Left lung (tissue), 10 donors: ENCODE measurements around the gene COL9A1. TPM values are rescaled to one million over a fixed set of nuclear protein-coding genes. Genes with fewer than 3 reads are reported as not detected.

ENCODE experiments used
- ATAC-seq: fragments of 200-7000 bp; cut with Tn5 transposase; one replicate; pipeline ENCODE4 v1.9.1; 2020; ENCODE audit warnings: moderate library complexity
- DNase-seq, 4 donors: peaks; one replicate each; pipeline ENCODE4 v3.0.0-alpha.2; 2013 to 2020
- H3K27ac ChIP-seq, 2 donors: fragments of 200-600 bp; sonication (generic) in 1 of 2; one replicate each; pipeline versions ENCODE4 v1.5.0 to v1.8.0; 2020 to 2021
- H3K27me3 ChIP-seq, 2 donors: fragments of 200-600 bp; sonication (generic) in 1 of 2; one replicate each; pipeline versions ENCODE4 v1.5.0 to v1.8.0; 2020 to 2021
- H3K36me3 ChIP-seq, 2 donors: fragments of 200-600 bp; sonication (generic) in 1 of 2; one replicate each; pipeline versions ENCODE4 v1.5.0 to v1.8.0; 2020 to 2021
- H3K4me1 ChIP-seq, 2 donors: fragments of 200-600 bp; one replicate each; pipeline ENCODE4 v1.8.0; 2021
- H3K4me3 ChIP-seq, 2 donors: fragments of 200-600 bp; sonication (generic) in 1 of 2; one replicate each; pipeline versions ENCODE4 v1.5.0 to v1.8.0; 2020 to 2021; ENCODE audit warnings: mild to moderate bottlenecking in 1 of 2
- H3K9me3 ChIP-seq, 2 donors: fragments of 200-600 bp; sonication (generic) in 1 of 2; one replicate each; pipeline versions ENCODE4 v1.5.0 to v1.8.0; 2020 to 2021
- intact Hi-C, 2 donors: fragments of 100-400 bp; cut with DNase I; formaldehyde crosslinking; loops; one replicate each; pipeline versions ENCODE4 v1.11.2 to v1.14.2; 2022
- polyA plus RNA-seq, 6 donors: library from polyadenylated mRNA; unstranded; fragments of 120-200 nt; gene quantifications; one replicate each; pipeline ENCODE4 v1.2.1, GENCODE V29; 2013; ENCODE audit not compliant: insufficient read length in 6 of 6
- total RNA-seq, 2 donors: library from RNA; stranded (reverse); fragmentation: NEBNext Ultra II Directional; extraction: Animal tissue kit (Norgen Biotek cat#: 25700); gene quantifications; one replicate each; pipeline ENCODE4 v1.2.1, GENCODE V29; 2021
- TF ChIP-seq, protein P1 (sequence below), 2 donors: fragments of 200-600 bp; sonication (generic) in 1 of 2; IDR thresholded peaks; one replicate each; pipeline versions ENCODE4 v1.5.0 to v1.8.0; 2021; ENCODE audit warnings: antibody characterized with exemption in 2 of 2
- donor health status: DM: no; HTN: yes; CAD: no.
- donor health status: DM: no; HTN: no; CAD: no.

The COL9A1 gene
- total and polyA plus RNA-seq, 8 donors: 1.0 to 2.1 (median 1.5) TPM; not detected in 2

DNA sequence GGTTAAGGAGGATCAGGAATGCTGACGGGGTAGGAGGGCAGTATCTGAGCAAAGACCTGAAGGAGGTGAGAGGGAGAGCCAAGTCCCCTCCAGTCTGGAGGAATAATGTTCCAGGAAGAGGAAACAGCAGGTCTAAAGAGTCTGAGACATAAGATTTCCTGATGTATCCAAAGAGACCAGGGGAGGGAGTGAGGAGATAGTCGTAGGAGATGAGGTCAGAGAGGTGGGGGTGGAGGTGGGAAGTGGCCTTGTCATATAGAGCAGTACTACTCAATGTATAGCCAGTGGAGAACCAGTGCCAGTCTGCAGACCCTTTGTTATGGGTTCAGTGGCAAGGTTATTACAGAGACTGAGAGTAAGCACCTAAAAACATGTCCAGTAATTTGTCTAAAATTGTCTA, 130.6 kb downstream of the COL9A1 start:
- Histone ChIP-seq H3K27me3 (peaks cover 3 to 5% of the 10 kb centered on the region in 2 donors), H3K27ac (no peak overlapping the region), H3K4me1 (no peaks in the 10 kb centered on the region), H3K36me3 (no peaks in the 10 kb centered on the region), H3K4me3 (no peak overlapping the region), H3K9me3 (no peaks in the 10 kb centered on the region)
- ATAC-seq: no peak
- intact Hi-C loops: no loop called here
- TF ChIP-seq, protein P1, sequence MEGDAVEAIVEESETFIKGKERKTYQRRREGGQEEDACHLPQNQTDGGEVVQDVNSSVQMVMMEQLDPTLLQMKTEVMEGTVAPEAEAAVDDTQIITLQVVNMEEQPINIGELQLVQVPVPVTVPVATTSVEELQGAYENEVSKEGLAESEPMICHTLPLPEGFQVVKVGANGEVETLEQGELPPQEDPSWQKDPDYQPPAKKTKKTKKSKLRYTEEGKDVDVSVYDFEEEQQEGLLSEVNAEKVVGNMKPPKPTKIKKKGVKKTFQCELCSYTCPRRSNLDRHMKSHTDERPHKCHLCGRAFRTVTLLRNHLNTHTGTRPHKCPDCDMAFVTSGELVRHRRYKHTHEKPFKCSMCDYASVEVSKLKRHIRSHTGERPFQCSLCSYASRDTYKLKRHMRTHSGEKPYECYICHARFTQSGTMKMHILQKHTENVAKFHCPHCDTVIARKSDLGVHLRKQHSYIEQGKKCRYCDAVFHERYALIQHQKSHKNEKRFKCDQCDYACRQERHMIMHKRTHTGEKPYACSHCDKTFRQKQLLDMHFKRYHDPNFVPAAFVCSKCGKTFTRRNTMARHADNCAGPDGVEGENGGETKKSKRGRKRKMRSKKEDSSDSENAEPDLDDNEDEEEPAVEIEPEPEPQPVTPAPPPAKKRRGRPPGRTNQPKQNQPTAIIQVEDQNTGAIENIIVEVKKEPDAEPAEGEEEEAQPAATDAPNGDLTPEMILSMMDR (IDR thresholded peaks at IDR 0.05): no peak
- DNase-seq: no peak

DNA sequence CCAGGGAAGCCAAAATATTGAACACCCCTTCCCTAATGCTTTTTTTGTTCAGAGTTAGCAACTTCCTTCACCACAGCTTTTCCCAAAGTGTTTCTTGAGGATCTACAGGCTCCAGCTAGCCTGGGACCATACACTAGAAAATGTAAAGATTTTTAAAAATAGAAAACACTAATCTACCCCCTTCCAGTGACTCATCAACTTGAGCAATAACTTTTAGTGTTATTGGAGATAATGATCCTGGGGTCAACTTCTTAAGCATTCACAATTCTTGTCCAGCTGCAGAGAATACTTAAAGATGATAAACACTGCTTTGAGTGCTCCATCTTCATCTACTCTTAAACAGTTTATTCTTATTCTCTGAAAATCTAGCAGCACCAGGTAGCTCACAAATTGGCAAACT, 131.6 kb downstream of the COL9A1 start:
- H3K36me3 ChIP-seq: no peaks in the 10 kb centered on the region
- DNase-seq: no peak
- TF ChIP-seq, protein P1 (IDR thresholded peaks at IDR 0.05): no peak

DNA sequence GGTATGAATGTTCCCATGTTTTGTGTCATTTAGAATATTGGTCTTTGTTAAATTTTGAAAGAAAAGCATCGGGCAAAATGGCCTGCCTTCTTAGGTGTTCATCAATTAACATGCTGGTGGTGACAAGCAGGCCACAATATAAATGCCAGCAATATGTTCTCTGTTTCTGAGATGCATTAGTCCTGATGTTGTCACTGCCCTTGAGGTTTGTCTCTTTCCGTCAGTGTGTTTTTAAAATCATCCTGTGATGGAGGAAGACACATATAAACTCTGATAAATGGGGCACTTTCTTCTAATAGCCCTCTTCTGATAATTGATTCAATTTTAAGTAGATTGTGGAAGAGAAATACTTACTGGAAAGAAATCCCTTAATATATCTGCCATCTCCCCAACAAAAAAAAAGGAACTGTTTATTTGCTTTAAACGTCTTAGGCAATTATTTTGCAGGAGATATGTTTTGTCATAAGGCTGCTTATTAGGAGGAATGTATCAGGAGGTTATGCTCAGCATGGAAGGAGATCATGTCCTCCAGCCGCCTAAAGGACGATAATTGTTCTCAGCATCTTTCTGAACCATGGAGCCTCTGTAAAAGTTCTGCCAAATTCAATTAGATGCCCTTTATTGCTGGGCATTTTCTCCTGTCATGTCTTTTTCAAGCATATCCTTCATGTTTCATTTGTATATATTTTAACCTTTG, 134.1 kb downstream of the COL9A1 start:
- intact Hi-C loops: no loop called here
- TF ChIP-seq, protein P1 (IDR thresholded peaks at IDR 0.05): no peak

More for the DNA sequence above, 131.6 kb downstream of the COL9A1 start:
- intact Hi-C loops: no loop called here
- no peak overlapping the region for H3K27ac ChIP-seq
- H3K27me3 ChIP-seq: peaks cover 3 to 15% of the 10 kb centered on the region in 2 donors
- H3K9me3 ChIP-seq: no peaks in the 10 kb centered on the region
- H3K4me3 ChIP-seq: no peak overlapping the region
- no peaks in the 10 kb centered on the region for H3K4me1 ChIP-seq
- ATAC-seq: no peak

More for the DNA sequence above, 134.1 kb downstream of the COL9A1 start:
- H3K4me1 ChIP-seq: no peaks in the 10 kb centered on the region
- no peak for DNase-seq
- no peak for ATAC-seq
- H3K4me3 ChIP-seq: no peak overlapping the region
- no peak overlapping the region for H3K27ac ChIP-seq
- no peaks in the 10 kb centered on the region for H3K9me3 ChIP-seq
- peaks cover 3 to 25% of the 10 kb centered on the region in 2 donors for H3K27me3 ChIP-seq
- no peaks in the 10 kb centered on the region for H3K36me3 ChIP-seq

Other genes starting within 250 kb of the COL9A1 start
- gene FAM135A, start 110.4 kb upstream of the COL9A1 start, total RNA-seq: 10 to 100 TPM; 26.4 to 28.8 TPM
- 10 to 100 TPM; 21.9 to 28.3 (median 25.2) TPM for gene FAM135A, start 110.4 kb upstream of the COL9A1 start, polyA plus RNA-seq